ENCODE results near the gene KIT.

GRCh38 chr4:54645830-54646229 lies 11.9 kb upstream of the KIT start:
- TF ChIP-seq ZNF546 (CRISPR knock-in tag; conservative IDR thresholded peaks at IDR 0.05) = no peak
- no peak for TF ChIP-seq CTCF (CRISPR knock-in tag; IDR thresholded peaks at IDR 0.05)
- TF ChIP-seq EP300 (IDR thresholded peaks at IDR 0.05; ENCODE audit: low read depth in 2 of 2, low read length in 2 of 2) = no peak
- TF ChIP-seq EP300 (CRISPR knock-in tag; IDR thresholded peaks at IDR 0.05; ENCODE audit: borderline replicate concordance) = no peak
- TF ChIP-seq JUNB (CRISPR knock-in tag; IDR thresholded peaks at IDR 0.05; ENCODE audit: borderline replicate concordance) = no peak
- no peak for TF ChIP-seq NFRKB (IDR thresholded peaks at IDR 0.05)
- no peak for TF ChIP-seq KAT8 (CRISPR knock-in tag; IDR thresholded peaks at IDR 0.05)

Data from HepG2 (cell line).